Measurements from ENCODE around the gene ACSS1.

The ACSS1 gene

GRCh38 chr20:25085756-25086495 lies 28.0 kb upstream of the ACSS1 start:
- DNase-seq (ENCODE audit: low read depth): no peak
- no peak overlapping the region for H3K9ac ChIP-seq (ENCODE audit: low read length)
- H3K27me3 ChIP-seq (replicated peaks; ENCODE audit: control insufficient read depth, insufficient read depth, low read length): peaks cover 86% of the 10 kb centered on the region
- H3K4me1 ChIP-seq (ENCODE audit: control insufficient read depth, insufficient read depth, low read length): peaks cover 8% of the 10 kb centered on the region
- H3K9me3 ChIP-seq (ENCODE audit: control insufficient read depth, low read length): no peaks in the 10 kb centered on the region
- no peak overlapping the region for H3K4me3 ChIP-seq (ENCODE audit: low read length)
- H3K36me3 ChIP-seq (ENCODE audit: control insufficient read depth, insufficient read depth, low read length, severe bottlenecking): no peaks in the 10 kb centered on the region

GRCh38 chr20:25084626-25085187 lies 26.8 kb upstream of the ACSS1 start:
- Histone ChIP-seq H3K9me3 (ENCODE audit: control insufficient read depth, low read length) (no peaks in the 10 kb centered on the region), H3K27me3 (replicated peaks; ENCODE audit: control insufficient read depth, insufficient read depth, low read length) (peaks cover 86% of the 10 kb centered on the region), H3K9ac (ENCODE audit: low read length) (no peak overlapping the region), H3K36me3 (ENCODE audit: control insufficient read depth, insufficient read depth, low read length, severe bottlenecking) (no peaks in the 10 kb centered on the region), H3K4me1 (ENCODE audit: control insufficient read depth, insufficient read depth, low read length) (peaks cover 8% of the 10 kb centered on the region), H3K4me3 (ENCODE audit: low read length) (no peak overlapping the region)
- DNase-seq (ENCODE audit: low read depth): peak; percentile 9

- no peak for DNase-seq (ENCODE audit: low read depth)
- Histone ChIP-seq H3K27me3 (replicated peaks; ENCODE audit: control insufficient read depth, insufficient read depth, low read length) (peaks cover 86% of the 10 kb centered on the region), H3K4me1 (ENCODE audit: control insufficient read depth, insufficient read depth, low read length) (peaks cover 8% of the 10 kb centered on the region), H3K9ac (ENCODE audit: low read length) (no peak overlapping the region), H3K9me3 (ENCODE audit: control insufficient read depth, low read length) (no peaks in the 10 kb centered on the region), H3K36me3 (ENCODE audit: control insufficient read depth, insufficient read depth, low read length, severe bottlenecking) (no peaks in the 10 kb centered on the region), H3K4me3 (ENCODE audit: low read length) (no peak overlapping the region)
Measured at GRCh38 chr20:25083773-25084625, 26.1 kb upstream of the ACSS1 start.

- Histone ChIP-seq H3K9ac (ENCODE audit: low read length) (no peak overlapping the region), H3K4me3 (ENCODE audit: low read length) (no peak overlapping the region), H3K9me3 (ENCODE audit: control insufficient read depth, low read length) (no peaks in the 10 kb centered on the region), H3K4me1 (ENCODE audit: control insufficient read depth, insufficient read depth, low read length) (peaks cover 8% of the 10 kb centered on the region), H3K36me3 (ENCODE audit: control insufficient read depth, insufficient read depth, low read length, severe bottlenecking) (no peaks in the 10 kb centered on the region), H3K27me3 (replicated peaks; ENCODE audit: control insufficient read depth, insufficient read depth, low read length) (peaks cover 89% of the 10 kb centered on the region)
- DNase-seq (ENCODE audit: low read depth): no peak
Measured at GRCh38 chr20:25083141-25083772, 25.3 kb upstream of the ACSS1 start.

GRCh38 chr20:25082498-25082873 lies 24.5 kb upstream of the ACSS1 start:
- DNase-seq (ENCODE audit: low read depth): no peak
- Histone ChIP-seq H3K4me1 (ENCODE audit: control insufficient read depth, insufficient read depth, low read length) (peaks cover 16% of the 10 kb centered on the region), H3K27me3 (replicated peaks; ENCODE audit: control insufficient read depth, insufficient read depth, low read length) (peaks cover 85% of the 10 kb centered on the region), H3K36me3 (ENCODE audit: control insufficient read depth, insufficient read depth, low read length, severe bottlenecking) (no peaks in the 10 kb centered on the region), H3K9me3 (ENCODE audit: control insufficient read depth, low read length) (no peaks in the 10 kb centered on the region), H3K4me3 (ENCODE audit: low read length) (no peak overlapping the region), H3K9ac (ENCODE audit: low read length) (no peak overlapping the region)

- DNase-seq (ENCODE audit: low read depth): no peak
- Histone ChIP-seq H3K9me3 (ENCODE audit: control insufficient read depth, low read length) (no peaks in the 10 kb centered on the region), H3K4me3 (ENCODE audit: low read length) (no peak within 1 kb of the TSS), H3K4me1 (ENCODE audit: control insufficient read depth, insufficient read depth, low read length) (peaks cover 21% of the 10 kb centered on the region), H3K27me3 (replicated peaks; ENCODE audit: control insufficient read depth, insufficient read depth, low read length) (peaks cover 79% of the 10 kb centered on the region), H3K36me3 (ENCODE audit: control insufficient read depth, insufficient read depth, low read length, severe bottlenecking) (no peaks in the 10 kb centered on the region), H3K9ac (ENCODE audit: low read length) (no peak within 1 kb of the TSS)
Measured at GRCh38 chr20:25081730-25082497, 24.0 kb upstream of the ACSS1 start, which contains the start of gene VSX1. TSS of gene VSX1 (minus strand) at chr20:25082141. CDS start at chr20:25082096, 45 bp downstream.

GRCh38 chr20:25081065-25081729 lies 23.3 kb upstream of the ACSS1 start:
- Histone ChIP-seq H3K27me3 (replicated peaks; ENCODE audit: control insufficient read depth, insufficient read depth, low read length) (peaks cover 77% of the 10 kb centered on the region), H3K4me3 (ENCODE audit: low read length) (no peak overlapping the region), H3K9me3 (ENCODE audit: control insufficient read depth, low read length) (no peaks in the 10 kb centered on the region), H3K4me1 (ENCODE audit: control insufficient read depth, insufficient read depth, low read length) (peaks cover 26% of the 10 kb centered on the region), H3K36me3 (ENCODE audit: control insufficient read depth, insufficient read depth, low read length, severe bottlenecking) (no peaks in the 10 kb centered on the region), H3K9ac (ENCODE audit: low read length) (no peak overlapping the region)
- peak; percentile 37 for DNase-seq (ENCODE audit: low read depth)

- H3K9ac ChIP-seq (ENCODE audit: low read length): no peak overlapping the region
- no peaks in the 10 kb centered on the region for H3K36me3 ChIP-seq (ENCODE audit: control insufficient read depth, insufficient read depth, low read length, severe bottlenecking)
- H3K27me3 ChIP-seq (replicated peaks; ENCODE audit: control insufficient read depth, insufficient read depth, low read length): peaks cover 78% of the 10 kb centered on the region
- no peak overlapping the region for H3K4me3 ChIP-seq (ENCODE audit: low read length)
- DNase-seq (ENCODE audit: low read depth): no peak
- H3K9me3 ChIP-seq (ENCODE audit: control insufficient read depth, low read length): no peaks in the 10 kb centered on the region
- H3K4me1 ChIP-seq (ENCODE audit: control insufficient read depth, insufficient read depth, low read length): peaks cover 23% of the 10 kb centered on the region
Measured at GRCh38 chr20:25079171-25079570, 21.2 kb upstream of the ACSS1 start.

GRCh38 chr20:25078662-25079061 lies 20.7 kb upstream of the ACSS1 start:
- Histone ChIP-seq H3K4me3 (ENCODE audit: low read length) (no peak overlapping the region), H3K27me3 (replicated peaks; ENCODE audit: control insufficient read depth, insufficient read depth, low read length) (peaks cover 78% of the 10 kb centered on the region), H3K4me1 (ENCODE audit: control insufficient read depth, insufficient read depth, low read length) (peaks cover 23% of the 10 kb centered on the region), H3K9me3 (ENCODE audit: control insufficient read depth, low read length) (no peaks in the 10 kb centered on the region), H3K9ac (ENCODE audit: low read length) (no peak overlapping the region), H3K36me3 (ENCODE audit: control insufficient read depth, insufficient read depth, low read length, severe bottlenecking) (no peaks in the 10 kb centered on the region)
- DNase-seq (ENCODE audit: low read depth): no peak

GRCh38 chr20:25077610-25078169 lies 19.8 kb upstream of the ACSS1 start:
- Histone ChIP-seq H3K9ac (ENCODE audit: low read length) (no peak overlapping the region), H3K36me3 (ENCODE audit: control insufficient read depth, insufficient read depth, low read length, severe bottlenecking) (no peaks in the 10 kb centered on the region), H3K9me3 (ENCODE audit: control insufficient read depth, low read length) (no peaks in the 10 kb centered on the region), H3K4me1 (ENCODE audit: control insufficient read depth, insufficient read depth, low read length) (peaks cover 18% of the 10 kb centered on the region), H3K27me3 (replicated peaks; ENCODE audit: control insufficient read depth, insufficient read depth, low read length) (peaks cover 75% of the 10 kb centered on the region), H3K4me3 (ENCODE audit: low read length) (peak overlapping the region; percentile 68)
- DNase-seq (ENCODE audit: low read depth): peak; percentile 59
